CD14-positive monocyte (primary cell): Measurements from ENCODE around the gene WDR45B. TPM values are rescaled to one million over a fixed set of nuclear protein-coding genes. Genes with fewer than 3 reads are reported as not detected.

Experiments
- DNase-seq, 3 donors: peaks; one replicate each; pipeline ENCODE4 v3.0.0-alpha.2; 2011 to 2022
- H2AFZ ChIP-seq: 2 replicates; pipeline ENCODE4 v1.6.0; 2012; ENCODE audit warnings: mild to moderate bottlenecking, low read depth, low read length, inconsistent platforms; ENCODE audit not compliant: insufficient read depth, poor library complexity, severe bottlenecking
- H3K27ac ChIP-seq, 2 donors: 1 replicate in 1 of 2; 2 replicates in 1 of 2; pipeline ENCODE4 v1.5.1; 2012 to 2013; ENCODE audit warnings: low read length in 2 of 2, control low read depth in 1 of 2, inconsistent platforms in 1 of 2, low read depth in 1 of 2, mild to moderate bottlenecking in 1 of 2
- H3K27me3 ChIP-seq, 2 donors: one replicate each; pipeline versions ENCODE4 v1.6.0 to v1.6.1; 2011 to 2013; ENCODE audit warnings: low read length in 2 of 2; ENCODE audit not compliant: control insufficient read depth in 2 of 2, insufficient read depth in 2 of 2
- H3K36me3 ChIP-seq, 2 donors: replicated peaks in 1 of 2; 1 replicate in 1 of 2; 2 replicates in 1 of 2; pipeline versions ENCODE4 v1.5.1 to v1.6.1; 2012 to 2013; ENCODE audit warnings: low read length in 2 of 2, control low read depth in 1 of 2, inconsistent platforms in 1 of 2, mild to moderate bottlenecking in 1 of 2; ENCODE audit not compliant: insufficient read depth in 2 of 2, control insufficient read depth in 1 of 2
- H3K4me1 ChIP-seq, 2 donors: 1 replicate in 1 of 2; 2 replicates in 1 of 2; pipeline versions ENCODE4 v1.5.1 to v1.6.1; 2012 to 2013; ENCODE audit warnings: low read length in 2 of 2, control low read depth in 1 of 2, inconsistent platforms in 1 of 2, mild to moderate bottlenecking in 1 of 2, moderate library complexity in 1 of 2; ENCODE audit not compliant: insufficient read depth in 2 of 2, control insufficient read depth in 1 of 2
- H3K4me2 ChIP-seq: replicated peaks from 2 replicates; pipeline ENCODE3; 2012; ENCODE audit warnings: low read length, moderate library complexity, mild to moderate bottlenecking; ENCODE audit not compliant: poor library complexity, severe bottlenecking; ENCODE audit errors: extremely low read depth
- H3K4me3 ChIP-seq, 3 experiments: fragments of 200-600 bp in 1 of 3; sonication (generic) in 1 of 3; replicated peaks in 1 of 3; 1 replicate in 2 of 3; 2 replicates in 1 of 3; pipeline ENCODE4 v1.5.1; 2011 to 2013; ENCODE audit warnings: low read length in 3 of 3, mild to moderate bottlenecking in 3 of 3, control low read depth in 2 of 3, low read depth in 2 of 3, inconsistent platforms in 1 of 3, moderate library complexity in 1 of 3
- H3K79me2 ChIP-seq: 2 replicates; pipeline ENCODE4 v1.6.0; 2012; ENCODE audit warnings: mild to moderate bottlenecking, control low read depth, inconsistent platforms, low read length, moderate library complexity; ENCODE audit not compliant: insufficient read depth
- H3K9ac ChIP-seq: 2 replicates; pipeline ENCODE4 v1.6.0; 2017; ENCODE audit warnings: low read length, mild to moderate bottlenecking; ENCODE audit not compliant: insufficient read depth, poor library complexity, severe bottlenecking
- H3K9me3 ChIP-seq, 2 donors: replicated peaks in 1 of 2; 1 replicate in 1 of 2; 2 replicates in 1 of 2; pipeline versions ENCODE4 v1.5.1 to v1.6.1; 2012 to 2013; ENCODE audit warnings: low read length in 2 of 2, control low read depth in 1 of 2; ENCODE audit not compliant: control insufficient read depth in 1 of 2, insufficient read depth in 1 of 2
- H4K20me1 ChIP-seq: 2 replicates; pipeline ENCODE4 v1.6.0; 2012; ENCODE audit warnings: mild to moderate bottlenecking, low read length, control low read depth, moderate library complexity; ENCODE audit not compliant: insufficient read depth
- H3K27ac Mint-ChIP-seq, 7 donors: one replicate each; pipeline ENCODE4 v1.8.0; 2020; ENCODE audit warnings: mild to moderate bottlenecking in 7 of 7, mixed read lengths in 7 of 7, moderate library complexity in 6 of 7, inconsistent platforms in 2 of 7
- H3K27me3 Mint-ChIP-seq, 3 donors: one replicate each; pipeline ENCODE4 v1.8.0; 2021 to 2022; ENCODE audit warnings: low read depth in 3 of 3, mild to moderate bottlenecking in 3 of 3, mixed read lengths in 3 of 3, moderate library complexity in 3 of 3, inconsistent platforms in 1 of 3
- H3K36me3 Mint-ChIP-seq, 2 donors: one replicate each; pipeline ENCODE4 v1.8.0; 2020; ENCODE audit warnings: mixed read lengths in 2 of 2, inconsistent platforms in 1 of 2, mild to moderate bottlenecking in 1 of 2
- H3K4me1 Mint-ChIP-seq: one replicate; pipeline ENCODE4 v1.8.0; 2020; ENCODE audit warnings: mild to moderate bottlenecking, mixed read lengths
- H3K4me3 Mint-ChIP-seq, 2 donors: one replicate each; pipeline ENCODE4 v1.8.0; 2020; ENCODE audit warnings: mild to moderate bottlenecking in 2 of 2, mixed read lengths in 2 of 2, moderate library complexity in 1 of 2
- H3K9me3 Mint-ChIP-seq, 7 donors: one replicate each; pipeline ENCODE4 v1.8.0; 2020 to 2022; ENCODE audit warnings: mixed read lengths in 7 of 7, mild to moderate bottlenecking in 6 of 7, moderate library complexity in 6 of 7, inconsistent platforms in 2 of 7
- WGBS: methylation state at CpG from one replicate; pipeline ENCODE4 v1.1.5; 2013; ENCODE audit warnings: missing lambda C conversion rate; ENCODE audit not compliant: insufficient coverage; 5-methylcytosine and 5-hydroxymethylcytosine counted together
- intact Hi-C, 2 donors: fragments of 100-400 bp; cut with micrococcal nuclease; formaldehyde crosslinking; loops; one replicate each; pipeline versions ENCODE4 v1.15.0 to v1.15.1; 2023
- polyA plus RNA-seq, 3 donors: library from polyadenylated mRNA; depleted of rRNA in 1 of 3; unstranded in 2 of 3; stranded (reverse) in 1 of 3; fragments of 300-500 nt in 2 of 3; fragments of >200 nt in 1 of 3; fragmentation: Illumina TruSeq in 2 of 3; gene quantifications; 1 replicate in 2 of 3; 2 replicates in 1 of 3; pipeline ENCODE4 v1.2.3, GENCODE V29; 2012 to 2021
- TF ChIP-seq, protein P1 (sequence below): fragments of 200-600 bp; IDR thresholded peaks from one replicate; pipeline ENCODE4 v1.8.0; 2022; ENCODE audit warnings: antibody characterized with exemption, mild to moderate bottlenecking

WDR45B gene
- polyA plus RNA-seq, 3 donors, result 42.6 to 82.6 (median 60.3) TPM

DNA sequence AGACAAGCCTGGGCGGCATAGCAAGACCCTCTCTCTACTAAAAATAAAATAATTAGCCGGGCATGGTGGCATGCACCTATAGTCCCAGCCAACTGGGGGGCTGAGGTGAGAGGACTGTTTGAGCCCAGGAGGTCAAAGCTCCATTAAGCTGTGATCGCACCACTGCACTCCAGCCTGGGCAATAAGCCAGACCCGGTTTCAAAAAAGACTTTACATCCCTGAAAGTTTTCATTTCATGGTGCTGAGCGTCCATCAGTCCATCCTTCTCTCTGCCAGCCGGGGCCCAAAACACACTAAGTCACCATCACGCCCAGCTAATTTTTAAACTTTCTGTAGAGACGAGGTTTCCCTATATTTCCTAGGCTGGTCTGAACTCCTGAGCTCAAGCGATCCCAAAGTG is 39.6 kb upstream of the WDR45B start:
- Histone ChIP-seq H3K4me2 (no peak overlapping the region), H4K20me1 (no peaks in the 10 kb centered on the region), H3K9me3 (no peaks in the 10 kb centered on the region), H3K4me1 (peaks cover 0 to 3% of the 10 kb centered on the region in 2 donors), H3K27ac (no peak overlapping the region), H3K4me3 (no peak overlapping the region), H3K79me2 (no peaks in the 10 kb centered on the region), H3K36me3 (no peaks in the 10 kb centered on the region), H3K9ac (no peak overlapping the region), H2AFZ (no peak overlapping the region), H3K27me3 (no peaks in the 10 kb centered on the region)
- H3K36me3 Mint-ChIP-seq, result no peaks in the 10 kb centered on the region
- no peak for DNase-seq
- H3K27ac Mint-ChIP-seq, result peak overlapping the region in 1 of 7 donors; percentile 63
- peaks cover 0 to 3% (median under 1%) of the 10 kb centered on the region in 3 donors for H3K27me3 Mint-ChIP-seq
- H3K4me1 Mint-ChIP-seq, result peaks cover 2% of the 10 kb centered on the region
- TF ChIP-seq, protein P1, sequence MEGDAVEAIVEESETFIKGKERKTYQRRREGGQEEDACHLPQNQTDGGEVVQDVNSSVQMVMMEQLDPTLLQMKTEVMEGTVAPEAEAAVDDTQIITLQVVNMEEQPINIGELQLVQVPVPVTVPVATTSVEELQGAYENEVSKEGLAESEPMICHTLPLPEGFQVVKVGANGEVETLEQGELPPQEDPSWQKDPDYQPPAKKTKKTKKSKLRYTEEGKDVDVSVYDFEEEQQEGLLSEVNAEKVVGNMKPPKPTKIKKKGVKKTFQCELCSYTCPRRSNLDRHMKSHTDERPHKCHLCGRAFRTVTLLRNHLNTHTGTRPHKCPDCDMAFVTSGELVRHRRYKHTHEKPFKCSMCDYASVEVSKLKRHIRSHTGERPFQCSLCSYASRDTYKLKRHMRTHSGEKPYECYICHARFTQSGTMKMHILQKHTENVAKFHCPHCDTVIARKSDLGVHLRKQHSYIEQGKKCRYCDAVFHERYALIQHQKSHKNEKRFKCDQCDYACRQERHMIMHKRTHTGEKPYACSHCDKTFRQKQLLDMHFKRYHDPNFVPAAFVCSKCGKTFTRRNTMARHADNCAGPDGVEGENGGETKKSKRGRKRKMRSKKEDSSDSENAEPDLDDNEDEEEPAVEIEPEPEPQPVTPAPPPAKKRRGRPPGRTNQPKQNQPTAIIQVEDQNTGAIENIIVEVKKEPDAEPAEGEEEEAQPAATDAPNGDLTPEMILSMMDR, result no peak
- WGBS, result 91% methylated on average over 7 of the region's 9 CpGs
- intact Hi-C loops, result no loop called here
- no peak overlapping the region for H3K4me3 Mint-ChIP-seq
- peaks cover 0 to 2% (median 0%) of the 10 kb centered on the region in 7 donors for H3K9me3 Mint-ChIP-seq

DNA sequence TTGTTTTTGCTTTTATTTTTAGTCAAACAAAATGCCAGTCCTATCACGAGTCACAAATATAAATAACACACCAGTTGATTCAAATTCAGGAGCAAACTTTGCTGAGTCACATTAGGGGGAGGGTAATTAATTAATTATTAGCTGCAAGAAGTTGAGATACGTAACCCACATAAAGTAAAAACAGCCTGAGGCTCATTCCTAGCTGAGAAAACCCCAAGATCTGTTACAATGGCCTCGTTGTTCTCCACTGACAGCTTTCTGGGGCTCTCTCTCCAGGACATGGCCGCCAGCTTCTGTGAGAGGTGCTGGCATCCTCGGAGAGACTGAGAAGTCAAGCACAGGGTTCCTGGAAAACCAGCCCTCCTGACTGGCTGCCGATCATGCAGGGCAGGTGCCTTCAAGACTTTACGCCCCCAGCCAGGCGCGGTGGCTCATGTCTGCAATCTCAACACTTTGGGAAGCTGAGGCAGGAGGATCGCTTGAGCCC is 39.2 kb upstream of the WDR45B start:
- Histone ChIP-seq H3K4me1 (peaks cover 0 to 3% of the 10 kb centered on the region in 2 donors), H3K4me3 (no peak overlapping the region), H2AFZ (no peak overlapping the region), H3K36me3 (no peaks in the 10 kb centered on the region), H3K4me2 (no peak overlapping the region), H3K9ac (no peak overlapping the region), H3K27ac (no peak overlapping the region), H4K20me1 (no peaks in the 10 kb centered on the region), H3K27me3 (no peaks in the 10 kb centered on the region), H3K9me3 (no peaks in the 10 kb centered on the region), H3K79me2 (no peaks in the 10 kb centered on the region)
- H3K27ac Mint-ChIP-seq, result no peak overlapping the region
- H3K27me3 Mint-ChIP-seq, result peaks cover 0 to 4% (median 4%) of the 10 kb centered on the region in 3 donors
- peaks cover 2% of the 10 kb centered on the region for H3K4me1 Mint-ChIP-seq
- WGBS, result 99% methylated on average over 7 of the region's 10 CpGs
- intact Hi-C loops, result no loop called here
- H3K9me3 Mint-ChIP-seq, result peaks cover 0 to 3% (median 0%) of the 10 kb centered on the region in 7 donors
- TF ChIP-seq, protein P1, result no peak
- DNase-seq, result no peak
- no peak overlapping the region for H3K4me3 Mint-ChIP-seq
- H3K36me3 Mint-ChIP-seq, result no peaks in the 10 kb centered on the region
